Mesenchymal stem cell (in vitro differentiated cells and primary cell): ENCODE measurements around the gene MORN3. TPM values are rescaled to one million over a fixed set of nuclear protein-coding genes. Genes with fewer than 3 reads are reported as not detected.

Source experiments
- DNase-seq: peaks from one replicate; pipeline ENCODE4 v3.0.0-alpha.2; 2013
- H2AFZ ChIP-seq: one replicate; pipeline ENCODE4 v1.6.1; 2013; ENCODE audit warnings: low read depth, mild to moderate bottlenecking, control low read depth, inconsistent platforms, low read length, moderate library complexity
- H2AK5ac ChIP-seq: 2 replicates; pipeline ENCODE4 v1.6.1; 2013; ENCODE audit warnings: low read length, moderate library complexity, mild to moderate bottlenecking, inconsistent platforms; ENCODE audit not compliant: severe bottlenecking
- H2BK120ac ChIP-seq: one replicate; pipeline ENCODE4 v1.6.1; 2013; ENCODE audit warnings: low read depth, mild to moderate bottlenecking, inconsistent platforms, low read length, moderate library complexity
- H2BK12ac ChIP-seq, 2 experiments: one replicate each; pipeline ENCODE4 v1.6.1; 2013; ENCODE audit warnings: inconsistent platforms in 2 of 2, low read length in 2 of 2, mild to moderate bottlenecking in 2 of 2, moderate library complexity in 2 of 2, control low read depth in 1 of 2
- H2BK15ac ChIP-seq: one replicate; pipeline ENCODE4 v1.6.1; 2013; ENCODE audit warnings: mild to moderate bottlenecking, low read depth, inconsistent platforms; ENCODE audit not compliant: poor library complexity, severe bottlenecking
- H2BK5ac ChIP-seq: 2 replicates; pipeline ENCODE4 v1.6.1; 2013; ENCODE audit warnings: low read depth, mild to moderate bottlenecking, low read length, control low read depth, inconsistent platforms; ENCODE audit not compliant: poor library complexity, severe bottlenecking
- H3K14ac ChIP-seq, 2 experiments: one replicate each; pipeline ENCODE4 v1.6.1; 2013; ENCODE audit warnings: inconsistent platforms in 2 of 2, low read length in 2 of 2, control low read depth in 1 of 2, mild to moderate bottlenecking in 1 of 2, moderate library complexity in 1 of 2
- H3K18ac ChIP-seq, 2 experiments: one replicate each; pipeline ENCODE4 v1.6.1; 2013; ENCODE audit warnings: inconsistent platforms in 2 of 2, low read length in 2 of 2, control low read depth in 1 of 2, low read depth in 1 of 2, mild to moderate bottlenecking in 1 of 2
- H3K23ac ChIP-seq, 2 experiments: one replicate each; pipeline ENCODE4 v1.6.1; 2013; ENCODE audit warnings: inconsistent platforms in 2 of 2, low read length in 2 of 2, mild to moderate bottlenecking in 2 of 2, moderate library complexity in 2 of 2, control low read depth in 1 of 2
- H3K27ac ChIP-seq: 2 replicates; pipeline ENCODE4 v1.5.1; 2013; ENCODE audit warnings: mild to moderate bottlenecking, moderate library complexity, low read length, control low read depth, inconsistent platforms; ENCODE audit not compliant: poor library complexity, severe bottlenecking
- H3K27me3 ChIP-seq, 2 experiments: 2 replicates each; pipeline versions ENCODE4 v1.6.1 to v1.7.0; 2013; ENCODE audit warnings: low read length in 2 of 2, mild to moderate bottlenecking in 2 of 2, moderate library complexity in 2 of 2, control low read depth in 1 of 2, inconsistent platforms in 1 of 2; ENCODE audit not compliant: control insufficient read depth in 1 of 2, insufficient read depth in 1 of 2
- H3K36me3 ChIP-seq, 2 experiments: 2 replicates each; pipeline versions ENCODE4 v1.6.1 to v1.7.0; 2013; ENCODE audit warnings: low read length in 2 of 2, control low read depth in 1 of 2, inconsistent platforms in 1 of 2, low read depth in 1 of 2, mild to moderate bottlenecking in 1 of 2; ENCODE audit not compliant: insufficient read depth in 2 of 2, control insufficient read depth in 1 of 2
- H3K4ac ChIP-seq, 2 experiments: one replicate each; pipeline ENCODE4 v1.6.1; 2013; ENCODE audit warnings: inconsistent platforms in 2 of 2, low read length in 2 of 2, mild to moderate bottlenecking in 2 of 2, moderate library complexity in 2 of 2, control low read depth in 1 of 2, low read depth in 1 of 2
- H3K4me1 ChIP-seq: 2 replicates; pipeline ENCODE4 v1.6.1; 2013; ENCODE audit warnings: low read depth, low read length, control low read depth; ENCODE audit not compliant: control insufficient read depth, insufficient read depth
- H3K4me2 ChIP-seq: 2 replicates; pipeline ENCODE4 v1.6.1; 2013; ENCODE audit warnings: low read length, mild to moderate bottlenecking, inconsistent platforms; ENCODE audit not compliant: poor library complexity, severe bottlenecking
- H3K4me3 ChIP-seq, 2 experiments: 2 replicates each; pipeline versions ENCODE4 v1.5.1 to v1.7.0; 2013; ENCODE audit warnings: low read length in 2 of 2, mild to moderate bottlenecking in 2 of 2, control low read depth in 1 of 2, low read depth in 1 of 2; ENCODE audit not compliant: insufficient read depth in 1 of 2
- H3K79me1 ChIP-seq: replicated peaks from 2 replicates; pipeline ENCODE4 v1.6.1; 2013; ENCODE audit warnings: mild to moderate bottlenecking, control low read depth, low read length, inconsistent platforms; ENCODE audit not compliant: poor library complexity, severe bottlenecking
- H3K9ac ChIP-seq: 2 replicates; pipeline ENCODE4 v1.7.0; 2013; ENCODE audit warnings: mild to moderate bottlenecking, low read length, moderate library complexity
- H3K9me3 ChIP-seq: 2 replicates; pipeline ENCODE4 v1.7.0; 2013; ENCODE audit warnings: mild to moderate bottlenecking, low read length; ENCODE audit not compliant: control insufficient read depth
- H4K8ac ChIP-seq: one replicate; pipeline ENCODE4 v1.6.1; 2013; ENCODE audit warnings: inconsistent platforms, mild to moderate bottlenecking, low read length, moderate library complexity
- H4K91ac ChIP-seq: one replicate; pipeline ENCODE4 v1.6.1; 2013; ENCODE audit warnings: mild to moderate bottlenecking, low read length, inconsistent platforms
- WGBS: methylation state at CpG from one replicate; pipeline ENCODE4 v1.1.7; 2013; ENCODE audit warnings: mixed read lengths; 5-methylcytosine and 5-hydroxymethylcytosine counted together
- small RNA-seq: library from polyadenylated mRNA; stranded (forward); fragments of <200 nt; extraction: miRNeasy Mini kit (QIAGEN cat#:217004); gene quantifications from one replicate; pipeline ENCODE3, GENCODE V24; 2013; ENCODE audit warnings: low read depth

MORN3 gene

DNA sequence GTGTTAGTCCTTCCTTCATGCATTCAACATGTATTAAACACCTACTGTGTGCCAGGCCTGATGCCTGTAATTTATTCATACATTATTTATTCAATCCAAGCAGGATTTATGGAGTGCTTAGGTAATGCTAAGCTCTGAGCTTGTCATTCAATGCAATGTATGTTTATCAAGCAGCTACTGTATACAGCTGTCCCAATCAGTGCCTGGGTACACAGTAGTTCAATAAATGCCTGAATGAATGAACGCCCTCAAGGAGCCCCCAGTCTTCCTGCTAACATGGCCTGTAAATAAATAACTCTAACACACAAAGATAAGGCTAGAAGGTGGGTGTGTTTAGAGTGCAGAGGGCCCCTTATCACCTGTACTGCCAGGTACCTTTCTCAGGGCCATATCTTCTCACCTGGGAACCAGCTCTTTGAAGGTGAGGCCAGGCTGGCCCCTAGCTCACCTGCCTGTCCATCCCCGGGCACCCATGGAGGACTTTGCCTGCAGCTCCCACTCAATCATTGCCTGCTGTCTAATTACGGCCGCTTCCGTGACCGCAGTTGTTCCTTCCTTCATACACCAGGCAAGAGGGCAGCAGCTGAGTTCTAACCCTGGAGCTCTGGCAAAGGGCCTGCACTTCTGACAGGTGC lies 68.6 kb downstream of the MORN3 start:
- H3K4ac ChIP-seq = no peak overlapping the region
- no peak overlapping the region for H2BK5ac ChIP-seq
- no peak overlapping the region for H2BK12ac ChIP-seq
- H3K4me1 ChIP-seq = peaks cover 3% of the 10 kb centered on the region
- DNase-seq = no peak
- no peak overlapping the region for H2AFZ ChIP-seq
- H3K4me2 ChIP-seq = no peak overlapping the region
- H2BK120ac ChIP-seq = no peak overlapping the region
- no peak overlapping the region for H3K4me3 ChIP-seq
- WGBS = 98% methylated on average over 5 of the region's 6 CpGs
- no peaks in the 10 kb centered on the region for H3K79me1 ChIP-seq
- no peaks in the 10 kb centered on the region for H3K27me3 ChIP-seq
- H2BK15ac ChIP-seq = no peak overlapping the region
- no peak overlapping the region for H3K27ac ChIP-seq
- no peak overlapping the region for H3K9ac ChIP-seq
- no peak overlapping the region for H4K8ac ChIP-seq
- no peak overlapping the region for H2AK5ac ChIP-seq
- no peaks in the 10 kb centered on the region for H3K36me3 ChIP-seq
- H3K23ac ChIP-seq = no peak overlapping the region
- H3K14ac ChIP-seq = no peak overlapping the region
- no peaks in the 10 kb centered on the region for H3K9me3 ChIP-seq
- H3K18ac ChIP-seq = no peak overlapping the region
- no peak overlapping the region for H4K91ac ChIP-seq

Small RNA genes within 50 kb of the gene (small RNA-seq; reads per million reads assigned to genes)
- not detected for gene RNU6-1004P
